HG03025 (cell line): Measurements from ENCODE around the gene ATMIN.

Experiments
- ATAC-seq: cut with Tn5 transposase; IDR thresholded peaks from one replicate; pipeline ENCODE4 v1.9.1; 2021; ENCODE audit warnings: mild to moderate bottlenecking, moderate library complexity; ENCODE audit not compliant: unreplicated experiment, low FRiP score

Gene ATMIN

GRCh38 chr16:81005610-81006161 is 30.0 kb upstream of the ATMIN start:
- ATAC-seq = no peak

DNA sequence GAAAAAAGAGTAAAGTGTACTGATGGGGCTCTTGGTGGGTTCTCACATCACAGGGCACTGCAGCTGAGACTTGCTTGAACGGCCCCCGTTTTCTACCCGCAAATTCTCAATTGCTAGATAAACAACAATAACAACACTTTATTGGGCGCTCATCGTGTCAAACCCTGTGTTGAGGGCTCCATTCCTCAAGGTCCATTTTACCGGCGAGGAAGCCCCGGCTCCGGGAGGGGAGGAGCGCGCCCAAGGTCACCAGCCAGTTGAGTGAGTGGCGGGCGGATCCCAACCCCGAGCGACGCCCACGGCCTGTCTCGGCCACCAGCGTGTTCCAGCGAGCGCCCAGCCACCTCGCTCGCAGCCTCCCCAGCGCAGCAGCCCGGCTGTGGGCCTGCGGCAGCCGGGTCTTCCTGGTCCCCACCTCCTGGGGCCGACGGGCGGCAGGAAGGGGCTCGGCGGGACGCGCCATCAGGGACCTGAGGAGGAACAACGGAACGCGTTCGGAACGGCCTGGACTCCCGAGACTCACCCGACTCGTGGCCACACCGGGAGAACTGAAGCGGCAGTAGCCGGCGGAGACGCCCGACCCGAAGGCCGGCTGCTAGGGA is 29.3 kb upstream of the ATMIN start:
- ATAC-seq = peak; percentile 31

DNA sequence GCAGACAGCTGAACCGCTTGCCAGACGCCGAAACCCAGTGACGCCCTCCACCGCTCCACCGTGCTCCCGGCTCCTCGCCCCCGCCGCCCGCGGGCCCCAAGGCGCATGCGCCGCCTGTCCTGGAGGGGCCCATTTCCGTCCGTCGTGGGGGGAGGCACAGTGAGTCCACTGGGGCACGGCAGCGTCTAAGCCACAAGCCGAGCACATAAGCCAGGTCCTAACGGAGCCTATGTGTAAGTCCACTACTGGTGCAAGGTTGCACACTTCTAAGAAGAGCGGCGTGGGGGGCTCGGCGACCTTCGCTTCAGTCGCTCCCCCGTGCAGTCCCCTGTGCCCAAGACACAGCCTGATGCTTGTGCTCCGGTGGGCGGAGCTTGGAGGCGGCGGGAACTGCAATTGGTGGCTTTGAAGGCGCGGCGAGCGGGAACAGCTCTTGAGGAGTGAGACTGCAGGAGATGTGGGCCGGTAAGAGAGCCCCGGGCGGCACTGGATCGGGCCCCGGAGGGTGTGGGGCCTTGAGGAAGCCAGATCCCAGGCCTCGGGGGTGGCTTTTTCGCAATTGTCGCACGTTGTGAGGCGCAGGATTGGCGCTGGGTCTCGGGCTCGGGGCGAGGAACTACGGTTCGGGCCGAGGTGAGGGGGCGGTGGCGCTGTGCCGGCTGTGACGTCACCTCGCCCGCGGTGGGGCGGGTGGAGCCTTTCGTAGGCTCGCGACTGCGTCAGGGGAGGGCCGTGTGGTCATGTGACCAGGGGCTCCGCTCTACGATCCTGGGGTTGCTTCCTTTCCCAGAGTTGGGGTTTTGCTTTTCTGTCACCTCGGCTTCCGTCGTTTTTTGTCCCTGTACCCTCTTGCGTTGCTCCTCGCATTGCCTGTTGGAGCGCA is 28.6 kb upstream of the ATMIN start, which contains the start of the genes CENPN and CMC2:
Gene CENPN, plus strand, starts transcription at position 402 of the 883 bp plus-strand sequence. CDS start 4,726 bp downstream, outside the sequence.
Gene CMC2, minus strand, starts transcription at position 73 of the 883 bp plus-strand sequence. CDS start 9,491 bp downstream, outside the sequence.
- peak; percentile 89 for ATAC-seq

GRCh38 chr16:81008505-81008789 is 27.2 kb upstream of the ATMIN start:
- ATAC-seq = no peak

GRCh38 chr16:81012974-81013373 is 22.7 kb upstream of the ATMIN start:
- no peak for ATAC-seq

- peak; percentile 56 for ATAC-seq
Observed at GRCh38 chr16:81014672-81015071, 21.0 kb upstream of the ATMIN start.

GRCh38 chr16:81018496-81018895 is 17.1 kb upstream of the ATMIN start:
- no peak for ATAC-seq

GRCh38 chr16:81026429-81026828 is 9.2 kb upstream of the ATMIN start:
- no peak for ATAC-seq

- ATAC-seq = no peak
Observed at GRCh38 chr16:81029930-81030604, 5.6 kb upstream of the ATMIN start.

DNA sequence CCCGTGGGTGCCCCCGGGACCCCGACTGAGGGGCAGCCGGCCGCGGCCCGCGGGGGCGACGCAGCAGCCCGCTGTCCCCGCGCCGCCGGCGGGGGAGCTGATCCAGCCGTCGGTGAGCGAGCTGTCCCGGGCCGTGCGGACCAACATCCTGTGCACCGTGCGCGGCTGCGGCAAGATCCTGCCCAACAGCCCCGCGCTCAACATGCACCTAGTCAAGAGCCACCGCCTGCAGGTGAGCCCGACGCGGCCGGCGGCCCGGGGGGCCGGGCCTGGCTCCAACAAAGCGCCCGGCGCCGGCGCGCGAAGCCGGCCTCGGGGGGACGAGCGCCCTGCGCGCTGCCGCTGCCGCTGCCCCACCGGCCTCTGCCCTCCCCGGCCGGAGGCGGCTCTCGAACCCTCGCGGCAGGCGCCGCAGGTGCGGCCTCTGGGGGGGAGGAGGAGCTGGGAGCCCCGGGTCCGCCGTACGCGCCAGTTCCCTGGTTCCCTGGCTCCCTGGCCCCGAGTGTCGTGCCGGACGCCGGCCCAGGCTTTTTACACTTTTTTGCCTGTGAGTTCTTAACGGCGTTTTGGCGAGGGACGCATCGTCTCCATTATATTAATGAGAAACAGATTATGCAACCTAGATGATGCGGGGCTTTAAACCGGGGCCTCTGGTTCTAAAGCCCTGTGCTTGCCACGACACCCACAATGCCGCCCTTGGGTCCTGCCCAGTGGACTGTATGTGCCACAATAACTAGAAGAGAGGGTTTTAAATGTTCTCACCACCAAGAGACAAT is 521 bp downstream of the ATMIN start:
- ATAC-seq = peak; percentile 51

GRCh38 chr16:81036751-81037350 is 1.2 kb downstream of the ATMIN start:
- ATAC-seq = peak; percentile 4

- ATAC-seq = no peak
Observed at GRCh38 chr16:81040131-81040530, 4.5 kb downstream of the ATMIN start.

- no peak for ATAC-seq
Observed at GRCh38 chr16:81040842-81041241, 5.2 kb downstream of the ATMIN start.

- no peak for ATAC-seq
Observed at GRCh38 chr16:81041696-81042095, 6.1 kb downstream of the ATMIN start.

DNA sequence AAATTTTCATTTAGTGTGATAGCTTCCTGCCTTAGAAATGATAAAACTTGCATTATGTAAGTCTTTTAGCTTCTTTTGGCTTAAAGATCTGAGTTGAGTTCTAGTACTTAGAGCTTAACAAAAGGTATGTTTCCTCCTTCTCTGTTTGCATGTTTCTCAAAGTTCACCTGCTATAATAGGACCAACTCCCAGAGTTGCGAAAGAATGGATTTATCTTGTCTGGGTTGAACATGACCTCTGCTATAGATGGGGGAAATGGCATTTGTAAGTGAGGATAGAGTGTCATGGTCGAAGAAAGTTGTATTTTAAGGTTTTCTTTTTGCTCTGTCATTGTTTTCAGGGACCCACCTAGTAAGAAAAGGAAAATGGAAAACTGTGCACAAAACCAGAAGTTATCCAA is 7.2 kb downstream of the ATMIN start:
- no peak for ATAC-seq

GRCh38 chr16:81053761-81054160 is 18.1 kb downstream of the ATMIN start:
- no peak for ATAC-seq

- ATAC-seq = no peak
Observed at GRCh38 chr16:81060576-81061306, 25.1 kb downstream of the ATMIN start.

- no peak for ATAC-seq
Observed at GRCh38 chr16:81061307-81061640, 25.6 kb downstream of the ATMIN start.

DNA sequence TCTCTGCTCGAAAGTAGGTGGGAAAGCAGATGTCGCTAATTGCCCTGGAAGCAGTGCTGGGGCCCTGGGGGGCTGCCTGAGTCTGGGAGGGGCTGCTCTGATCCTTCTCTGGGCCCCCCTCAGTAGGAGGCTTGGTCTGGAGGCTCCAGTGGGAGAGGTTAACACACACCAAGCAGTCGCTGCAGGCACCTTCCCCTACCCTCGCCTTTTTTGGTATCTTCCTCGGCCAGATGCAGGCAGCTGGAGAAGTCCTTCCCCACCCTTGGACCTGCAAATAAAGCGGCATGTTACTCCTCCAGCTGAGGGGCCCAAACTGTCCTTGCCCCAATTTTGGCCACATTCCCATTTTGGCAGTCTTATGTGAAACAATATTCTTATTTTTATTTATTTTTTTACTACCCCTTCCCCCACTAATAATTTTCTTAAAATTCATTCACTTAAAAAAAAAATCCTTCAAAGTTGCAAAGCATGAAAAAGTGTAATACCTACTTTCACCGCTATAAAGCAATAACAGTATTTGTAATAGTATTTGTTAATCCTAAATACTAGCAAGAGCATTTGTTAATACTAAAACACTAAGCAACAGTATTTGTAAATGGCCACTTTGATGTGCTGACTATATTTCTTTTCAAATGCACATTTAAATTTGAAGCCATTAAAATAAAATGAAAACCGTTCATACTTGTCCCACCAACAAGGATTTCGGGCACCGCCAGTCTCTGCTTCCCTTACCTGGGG is 26.4 kb downstream of the ATMIN start:
- ATAC-seq = no peak
